Esophagus squamous epithelium (tissue), 4 donors: ENCODE measurements around the gene INPP4B.

ENCODE experiments used
- POLR2A ChIP-seq, 4 donors: fragments of 450-650 bp; IDR thresholded peaks; one replicate each; pipeline ENCODE4 v1.6.1; 2017; ENCODE audit warnings: antibody characterized with exemption in 4 of 4, mild to moderate bottlenecking in 4 of 4, moderate library complexity in 3 of 4
- TF ChIP-seq, protein P1 (sequence below), 6 experiments: fragments of 450-650 bp in 4 of 6; fragments of 200-600 bp in 2 of 6; sonication (generic) in 2 of 6; IDR thresholded peaks; one replicate each; pipeline ENCODE4 v1.5.1; 2016 to 2019; ENCODE audit warnings: antibody characterized with exemption in 6 of 6, mild to moderate bottlenecking in 4 of 6, moderate library complexity in 4 of 6

DNA sequence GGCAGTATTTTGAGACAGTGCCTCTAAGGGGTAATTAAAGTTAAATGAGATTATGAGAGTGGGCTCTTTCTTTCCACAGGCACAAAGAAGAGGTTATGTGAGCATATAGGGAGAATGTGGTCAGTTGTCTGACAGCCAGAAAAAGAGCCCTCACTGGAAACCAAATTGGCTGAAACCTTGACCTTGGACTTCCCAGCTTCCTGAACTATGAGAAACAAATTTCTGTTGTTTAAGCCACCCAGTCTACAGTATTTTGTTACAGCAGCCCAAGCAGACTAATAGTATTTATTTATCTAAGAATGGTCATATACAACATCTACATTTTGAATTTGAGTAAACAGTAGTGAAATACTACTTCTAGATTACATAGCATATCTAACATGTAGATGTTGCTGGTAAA lies 736.0 kb downstream of the INPP4B start:
- TF ChIP-seq, protein P1, sequence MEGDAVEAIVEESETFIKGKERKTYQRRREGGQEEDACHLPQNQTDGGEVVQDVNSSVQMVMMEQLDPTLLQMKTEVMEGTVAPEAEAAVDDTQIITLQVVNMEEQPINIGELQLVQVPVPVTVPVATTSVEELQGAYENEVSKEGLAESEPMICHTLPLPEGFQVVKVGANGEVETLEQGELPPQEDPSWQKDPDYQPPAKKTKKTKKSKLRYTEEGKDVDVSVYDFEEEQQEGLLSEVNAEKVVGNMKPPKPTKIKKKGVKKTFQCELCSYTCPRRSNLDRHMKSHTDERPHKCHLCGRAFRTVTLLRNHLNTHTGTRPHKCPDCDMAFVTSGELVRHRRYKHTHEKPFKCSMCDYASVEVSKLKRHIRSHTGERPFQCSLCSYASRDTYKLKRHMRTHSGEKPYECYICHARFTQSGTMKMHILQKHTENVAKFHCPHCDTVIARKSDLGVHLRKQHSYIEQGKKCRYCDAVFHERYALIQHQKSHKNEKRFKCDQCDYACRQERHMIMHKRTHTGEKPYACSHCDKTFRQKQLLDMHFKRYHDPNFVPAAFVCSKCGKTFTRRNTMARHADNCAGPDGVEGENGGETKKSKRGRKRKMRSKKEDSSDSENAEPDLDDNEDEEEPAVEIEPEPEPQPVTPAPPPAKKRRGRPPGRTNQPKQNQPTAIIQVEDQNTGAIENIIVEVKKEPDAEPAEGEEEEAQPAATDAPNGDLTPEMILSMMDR (IDR thresholded peaks at IDR 0.05), result no peak
- TF ChIP-seq POLR2A (IDR thresholded peaks at IDR 0.05), result no peak
